ENCODE measurements around the gene LAMB4. TPM values are rescaled to one million over a fixed set of nuclear protein-coding genes. Genes with fewer than 3 reads are reported as not detected.

Gene LAMB4
- total RNA-seq, 2 experiments from 2014 or later = not detected

DNA sequence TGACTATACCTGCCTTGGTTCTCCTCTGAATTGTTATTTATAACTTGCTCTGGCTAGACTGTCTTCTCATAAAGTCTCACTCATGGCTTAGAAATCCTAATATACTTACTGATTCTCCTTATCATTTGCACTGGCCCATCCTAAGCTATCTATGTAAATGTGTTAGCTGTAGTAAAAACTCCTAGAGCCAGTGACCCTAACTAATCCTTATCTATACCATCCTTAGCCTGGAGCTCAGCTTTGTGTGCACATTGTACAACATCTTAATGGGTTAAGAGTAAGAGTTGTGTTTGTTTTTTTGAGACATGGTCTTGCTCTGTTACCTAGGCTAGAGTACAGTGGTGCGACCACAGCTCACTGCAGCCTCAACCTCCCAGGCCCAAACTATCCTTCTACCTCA, 40.8 kb downstream of the LAMB4 start:
- POLR2A ChIA-PET = no interaction called here
- CTCF ChIA-PET = no interaction called here

DNA sequence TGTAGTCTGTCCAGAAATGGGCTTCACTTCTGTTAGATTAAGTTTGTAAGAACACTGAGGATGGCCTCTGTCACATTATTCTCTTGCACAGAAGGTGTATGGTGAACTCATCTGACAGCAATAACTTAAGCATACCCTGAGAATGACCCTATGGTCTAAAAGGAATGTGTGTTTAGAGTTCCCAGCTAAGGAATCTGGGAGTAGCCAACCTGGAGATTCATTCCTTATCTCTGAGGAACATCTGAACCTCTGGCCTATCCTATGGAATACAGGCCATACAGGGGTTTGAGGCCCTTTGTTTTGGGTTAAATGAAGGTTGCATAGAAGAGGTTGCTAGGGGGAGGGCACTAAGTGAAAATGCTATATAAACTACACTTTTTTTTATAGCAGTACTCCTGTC, 41.4 kb downstream of the LAMB4 start:
- POLR2A ChIA-PET = no interaction called here
- CTCF ChIA-PET = no interaction called here

DNA sequence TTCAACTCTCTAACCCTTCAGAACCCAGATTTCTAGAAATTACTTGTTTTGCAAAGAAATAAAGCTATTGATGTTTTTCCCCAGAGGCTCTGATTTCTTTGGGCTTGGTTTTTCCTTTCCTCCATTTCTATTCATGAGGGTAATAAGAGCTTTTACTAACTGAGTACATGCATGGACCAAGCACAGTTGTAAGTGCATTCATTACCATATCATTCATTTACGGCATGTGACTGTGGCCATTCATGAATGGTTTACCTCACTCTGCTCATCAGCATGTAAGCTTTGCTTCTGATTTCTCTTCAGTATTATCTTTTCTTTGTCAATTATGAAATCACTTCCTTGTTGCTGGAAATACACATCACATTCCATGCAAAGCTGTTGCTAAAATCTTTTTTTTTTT, 42.4 kb downstream of the LAMB4 start:
- POLR2A ChIA-PET = no interaction called here
- CTCF ChIA-PET = no interaction called here

DNA sequence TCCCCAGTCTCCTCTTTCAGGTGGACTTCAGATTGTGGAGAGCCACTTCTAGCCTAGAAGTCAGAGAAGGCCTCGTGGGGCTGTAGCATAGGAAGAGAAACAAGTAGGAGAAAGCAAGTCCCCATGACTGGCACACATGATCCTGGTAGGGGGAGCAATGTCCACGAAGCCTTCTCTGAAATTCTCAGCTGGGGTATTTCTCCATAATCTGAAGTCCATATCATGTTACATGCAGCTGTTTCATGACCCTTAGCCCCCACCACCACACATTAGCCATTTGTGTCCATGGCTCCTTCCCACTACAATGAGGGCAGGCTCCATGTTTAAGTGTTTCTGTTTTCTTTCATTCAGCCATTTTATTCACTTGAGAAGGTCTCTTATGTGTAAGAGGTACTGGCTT, 43.2 kb downstream of the LAMB4 start:
- ChIA-PET POLR2A (no interaction called here), CTCF (no interaction called here)

DNA sequence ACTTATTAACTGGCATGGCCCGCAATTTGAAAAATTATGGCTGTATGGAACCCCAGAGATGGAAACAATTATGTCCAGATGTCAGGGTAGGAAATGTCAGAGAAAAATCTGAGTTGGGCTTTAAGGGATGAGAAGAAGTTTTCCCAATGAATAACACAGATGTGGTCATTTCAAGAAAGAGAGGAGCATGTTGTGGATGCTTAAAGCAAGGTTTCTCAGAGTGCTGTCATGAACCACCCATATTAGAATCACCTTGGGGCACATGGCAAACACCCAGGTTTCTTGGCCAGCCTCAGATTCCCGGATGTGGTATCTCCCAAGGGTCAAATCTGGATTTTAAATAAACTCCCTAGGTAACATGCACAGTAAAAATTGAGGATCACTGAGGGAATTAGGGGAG, 43.6 kb downstream of the LAMB4 start:
- POLR2A ChIA-PET = no interaction called here
- CTCF ChIA-PET = no interaction called here

DNA sequence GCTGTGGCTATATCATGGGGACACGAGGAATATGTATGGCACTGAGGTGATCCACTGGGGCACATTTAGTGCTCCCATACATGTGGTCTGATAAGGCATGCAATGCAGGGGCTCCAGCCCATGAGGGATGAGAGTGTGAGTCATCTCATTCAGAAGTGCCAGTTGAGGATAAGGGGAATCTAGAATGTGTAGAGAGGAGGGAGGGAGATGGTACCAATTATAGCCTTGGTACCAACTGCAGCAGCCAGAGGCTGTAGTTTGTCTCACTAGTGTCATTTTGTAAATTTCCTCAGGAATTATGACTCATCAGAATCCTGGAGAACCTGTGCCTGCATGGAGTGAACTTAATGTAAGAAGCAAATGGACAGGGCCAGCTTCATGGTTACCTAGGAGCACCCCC, 46.2 kb downstream of the LAMB4 start:
- ChIA-PET CTCF (no interaction called here), POLR2A (no interaction called here)

DNA sequence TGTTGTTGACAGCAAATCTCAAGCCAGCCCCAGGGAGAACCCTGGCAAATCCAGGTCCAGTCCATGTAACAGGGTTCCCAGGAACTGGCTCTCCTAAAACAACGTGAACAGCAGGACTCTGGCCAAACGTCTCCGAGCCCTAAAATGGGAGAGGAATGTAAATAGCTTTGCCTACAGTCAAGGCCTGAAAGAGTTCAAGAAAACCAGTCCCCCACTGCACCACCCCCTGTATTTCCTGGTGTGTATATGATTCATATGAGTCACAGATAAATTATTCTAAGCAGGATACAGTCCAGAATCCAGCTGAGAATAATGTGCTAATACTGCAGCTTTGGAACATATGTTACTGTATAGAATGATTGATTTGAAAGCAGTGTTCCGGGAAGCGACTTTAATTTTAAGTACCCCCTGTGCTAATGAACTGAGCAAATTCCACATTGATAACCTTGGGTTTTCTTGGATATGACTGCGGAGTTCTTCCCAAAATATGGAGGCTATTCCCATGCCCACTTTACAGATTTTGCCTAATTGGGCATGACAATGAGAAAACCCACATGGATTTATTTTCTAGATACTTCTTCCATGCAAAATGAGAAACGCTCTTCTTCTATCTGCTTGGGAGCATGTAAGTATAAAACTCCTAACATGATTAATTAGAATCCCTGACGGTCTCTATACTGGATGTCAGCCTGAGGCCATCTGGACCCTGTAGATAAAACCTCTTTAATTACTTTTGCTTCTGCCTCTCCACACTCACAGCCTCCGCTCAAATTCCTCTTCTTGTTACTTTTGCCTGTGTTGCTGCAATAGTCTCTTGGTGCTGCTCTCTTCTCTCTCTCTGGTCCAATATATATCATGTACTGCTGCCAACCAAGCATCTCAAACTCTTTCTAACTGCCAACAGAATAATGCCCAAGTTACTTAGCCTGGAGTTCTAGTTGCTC, 50.2 kb downstream of the LAMB4 start:
- ChIA-PET CTCF (interaction anchor here (0.7 kb wide), 2 partner anchors 33 to 317 kb away, joined by 3 read pairs; no protein-coding TSS in a partner anchor), POLR2A (no interaction called here)

DNA sequence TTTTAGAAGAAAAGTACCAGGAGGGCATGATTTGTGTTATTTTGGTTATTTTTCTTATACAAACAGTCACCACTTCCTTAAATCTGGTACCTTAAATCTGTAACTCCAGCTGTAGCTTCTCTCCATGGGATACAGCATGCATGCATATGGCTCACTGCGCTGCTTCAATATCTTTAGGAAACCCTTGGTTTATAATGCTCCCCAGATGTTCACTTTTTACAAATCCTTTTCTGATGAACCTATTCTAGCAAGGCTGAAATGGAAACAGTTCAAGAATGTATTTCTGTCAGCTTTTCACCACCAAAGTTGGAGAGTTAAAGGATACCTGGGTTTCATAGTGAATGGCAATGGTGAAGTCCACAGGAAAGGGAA, 50.9 kb downstream of the LAMB4 start:
- POLR2A ChIA-PET = no interaction called here
- CTCF ChIA-PET = no interaction called here

DNA sequence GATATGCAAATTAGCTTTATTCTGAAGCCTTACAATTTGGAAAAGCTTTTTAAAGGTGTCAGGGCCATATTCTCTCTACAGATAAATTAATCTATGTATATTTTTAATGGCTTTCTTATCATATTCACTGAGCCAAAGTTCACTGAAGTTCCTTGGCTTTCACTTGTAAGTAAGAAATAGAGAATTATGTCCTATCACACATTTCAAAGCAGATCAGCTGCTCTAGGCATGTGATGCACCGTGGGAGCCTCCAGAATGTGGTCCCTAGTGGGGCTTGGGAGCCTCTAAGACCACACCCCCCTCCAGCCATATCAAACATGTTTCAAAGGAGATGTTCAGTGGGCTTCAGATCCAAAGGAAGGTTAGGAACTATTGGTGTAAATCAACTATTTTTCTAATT, 51.5 kb downstream of the LAMB4 start:
- ChIA-PET POLR2A (no interaction called here), CTCF (no interaction called here)

DNA sequence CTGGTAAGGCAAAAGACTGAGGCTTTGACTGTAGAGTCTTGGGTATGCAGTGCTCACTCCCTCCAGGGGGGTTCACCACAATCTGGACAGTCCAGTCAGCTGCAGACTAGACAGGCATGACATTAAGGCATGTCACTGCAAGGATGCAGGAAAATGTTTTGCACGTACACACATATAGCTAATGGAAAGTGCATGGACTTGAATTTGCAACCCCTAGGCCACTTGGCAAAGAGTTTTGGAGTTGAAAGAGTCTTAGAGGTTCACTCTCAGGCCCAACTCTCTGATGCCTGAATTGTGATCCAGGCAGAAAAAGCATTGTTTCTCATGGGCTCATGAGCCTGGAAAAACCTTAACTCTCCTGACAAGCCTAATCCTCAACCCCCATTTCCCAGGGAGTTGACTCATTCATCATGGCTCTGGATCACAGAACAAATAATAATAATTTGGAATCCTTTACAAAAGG, 51.9 kb downstream of the LAMB4 start:
- ChIA-PET CTCF (no interaction called here), POLR2A (no interaction called here)

DNA sequence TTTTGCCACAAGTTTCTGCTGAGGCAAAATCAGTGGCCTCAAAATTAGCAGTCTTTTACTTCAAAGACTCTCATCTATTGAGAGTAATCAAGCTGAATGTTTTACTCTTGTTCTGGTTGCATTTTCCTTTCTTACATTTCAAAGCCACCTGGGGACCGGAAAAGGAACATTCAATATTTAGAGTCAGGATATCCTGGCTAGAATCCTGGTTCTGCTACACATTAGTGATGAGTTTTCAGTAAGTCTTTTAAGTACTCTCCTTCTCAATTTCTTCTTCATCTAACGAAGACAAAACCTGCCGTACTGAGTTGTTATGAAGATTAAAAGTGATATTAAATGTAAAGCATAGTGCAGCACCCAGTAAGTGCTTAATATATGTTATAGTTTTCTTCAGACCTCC, 52.5 kb downstream of the LAMB4 start:
- CTCF ChIA-PET = no interaction called here

DNA sequence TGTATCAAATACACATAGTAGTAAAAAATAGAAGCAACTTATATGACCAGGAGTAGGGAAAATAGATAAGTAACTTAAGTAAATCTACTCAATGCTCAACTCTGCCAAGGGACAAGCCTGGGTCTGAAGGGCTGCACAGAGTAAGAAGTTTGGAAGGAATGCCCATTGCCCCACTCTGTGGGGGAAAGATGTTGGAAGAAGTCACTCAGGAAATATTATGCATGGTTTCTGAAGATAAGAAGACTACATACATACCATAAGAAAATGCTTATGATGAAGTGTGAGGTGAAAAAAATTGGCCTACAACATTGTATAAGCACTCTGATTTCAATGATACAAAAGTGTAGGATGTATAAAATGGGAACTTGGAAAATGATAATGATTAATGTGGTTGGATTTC, 54.0 kb downstream of the LAMB4 start:
- CTCF ChIA-PET = no interaction called here

More for the DNA sequence above, 52.5 kb downstream of the LAMB4 start:
- POLR2A ChIA-PET = no interaction called here

DNA sequence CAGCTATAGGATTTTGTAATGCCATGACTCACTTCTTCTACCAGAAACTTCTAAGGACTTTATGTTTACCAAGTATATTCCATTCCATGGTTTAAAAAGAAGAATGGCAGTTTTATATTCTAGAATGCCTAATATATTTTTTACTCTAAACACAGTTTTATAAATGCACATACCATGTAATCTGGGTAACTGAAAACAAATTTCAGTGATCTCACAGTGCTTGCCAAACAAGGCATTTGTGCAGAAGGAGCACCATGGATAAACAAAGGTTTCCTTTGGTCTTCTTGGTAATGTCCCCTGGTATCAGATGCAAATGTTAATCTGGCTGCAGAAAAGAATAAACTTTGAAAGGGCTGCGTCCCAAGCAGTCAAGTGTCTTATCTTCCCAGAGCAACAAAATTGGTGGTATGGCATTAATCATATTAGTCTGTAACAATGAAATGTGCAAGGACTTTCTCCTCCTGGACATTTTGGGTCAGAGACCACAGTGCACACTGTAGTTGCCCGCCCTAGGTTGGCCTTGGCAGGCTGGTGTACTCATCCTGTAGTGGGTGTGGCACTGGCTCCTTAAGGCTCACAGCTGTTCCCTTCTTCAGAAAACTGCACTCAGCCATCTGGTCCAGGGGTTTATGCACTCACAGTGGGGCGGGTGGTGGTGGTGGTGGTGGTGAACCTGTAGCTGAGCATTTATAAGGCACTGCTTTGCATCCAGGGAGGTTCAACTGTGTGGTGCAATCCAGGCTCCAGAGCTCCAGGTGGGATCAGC, 56.7 kb downstream of the LAMB4 start:
- CTCF ChIA-PET = no interaction called here

More for the DNA sequence above, 54.0 kb downstream of the LAMB4 start:
- POLR2A ChIA-PET = no interaction called here

DNA sequence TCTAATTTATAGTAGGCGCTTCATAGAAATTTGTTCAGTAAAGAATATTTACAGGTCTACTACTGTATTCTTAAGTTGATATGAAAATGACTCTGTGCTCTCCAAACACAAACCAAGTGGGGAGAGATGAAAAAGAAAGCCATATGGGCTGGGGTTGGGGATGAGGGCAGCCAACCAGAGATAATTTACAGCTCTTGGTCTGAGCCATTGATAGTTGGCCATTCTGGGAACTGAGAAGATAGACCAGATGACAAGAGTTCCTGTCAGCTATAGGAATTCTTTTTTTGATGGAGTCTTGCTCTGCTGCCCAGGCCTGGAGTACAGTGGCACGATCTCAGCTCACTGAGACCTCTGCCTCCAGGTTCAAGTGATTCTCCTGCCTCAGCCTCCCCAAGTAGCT, 57.4 kb downstream of the LAMB4 start:
- POLR2A ChIA-PET = no interaction called here
- CTCF ChIA-PET = no interaction called here

More for the DNA sequence above, 56.7 kb downstream of the LAMB4 start:
- POLR2A ChIA-PET = no interaction called here

DNA sequence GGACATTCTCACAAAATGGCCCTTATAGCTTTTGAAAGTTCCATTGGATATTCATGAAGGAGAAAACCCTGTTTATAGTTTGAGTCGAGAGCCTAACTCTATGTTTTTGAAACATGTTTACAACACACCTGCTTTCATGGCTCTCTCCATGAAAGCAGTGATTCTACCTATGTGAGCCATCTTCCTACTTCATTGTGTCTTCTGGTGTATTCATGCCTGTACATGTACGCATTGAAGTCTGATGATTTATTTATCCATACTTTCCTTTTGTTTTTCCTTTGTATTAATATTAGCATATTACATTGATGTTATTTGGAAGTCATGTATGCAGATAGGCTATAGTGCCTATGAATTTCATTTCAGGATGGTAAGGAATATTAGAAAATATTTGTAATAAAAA, 58.0 kb downstream of the LAMB4 start:
- POLR2A ChIA-PET = no interaction called here
- CTCF ChIA-PET = no interaction called here

DNA sequence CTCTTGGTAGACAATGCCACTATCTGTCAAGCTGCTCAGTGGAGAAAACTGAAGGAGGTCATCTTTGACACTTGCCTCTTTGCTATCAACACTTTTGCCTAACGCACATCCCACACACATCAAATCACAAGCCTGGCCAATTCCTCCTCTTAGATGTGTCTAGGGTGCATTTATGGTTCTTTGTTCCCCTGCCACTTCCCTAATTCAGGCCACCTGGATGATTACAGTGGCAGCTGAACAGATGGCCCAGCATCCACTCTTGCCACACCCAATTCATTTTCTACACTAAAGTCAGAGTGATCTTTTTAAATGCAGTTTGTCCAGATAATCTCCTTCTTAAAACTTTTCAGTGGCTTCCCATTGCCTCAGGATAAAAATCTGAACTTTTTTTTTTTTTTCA, 58.6 kb downstream of the LAMB4 start:
- POLR2A ChIA-PET = no interaction called here
- CTCF ChIA-PET = no interaction called here

DNA sequence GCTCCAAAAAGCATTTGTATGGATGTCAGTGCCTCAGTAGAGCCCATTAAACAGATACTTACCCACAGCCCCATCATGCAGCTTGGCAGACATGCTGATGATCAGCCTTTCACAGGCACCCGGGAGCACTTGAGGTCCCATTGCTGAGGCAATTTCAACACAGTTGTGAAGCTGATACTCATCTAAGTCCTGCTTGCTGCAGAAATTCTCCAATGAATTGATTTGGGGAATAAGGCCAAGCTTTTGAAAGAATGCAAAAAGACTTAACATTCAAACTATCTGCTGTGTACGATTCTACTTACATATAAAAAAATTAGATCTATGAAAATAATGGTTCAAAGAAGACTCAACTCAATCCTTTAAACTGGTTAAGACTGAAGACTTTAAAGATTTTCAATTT, 60.5 kb downstream of the LAMB4 start:
- POLR2A ChIA-PET = no interaction called here
- CTCF ChIA-PET = no interaction called here

DNA sequence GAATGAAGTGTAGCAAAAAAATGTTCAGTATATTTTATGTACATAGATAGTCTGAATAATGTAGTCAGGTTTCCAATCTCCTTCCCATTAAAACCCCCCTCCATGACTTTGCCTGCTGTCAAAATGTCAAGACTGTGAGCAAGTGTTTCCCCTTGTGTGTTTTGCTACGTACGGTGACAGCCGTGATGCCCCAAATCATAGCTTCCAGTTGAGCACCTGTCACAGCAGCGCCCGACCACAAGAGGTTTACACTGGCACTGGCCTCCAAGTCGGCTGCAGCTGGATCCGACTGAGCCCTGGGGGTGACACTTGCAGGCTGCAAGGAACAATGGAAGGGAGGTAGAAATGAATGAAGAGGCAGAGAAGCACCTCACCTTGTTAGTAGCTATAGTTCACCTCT, 62.3 kb downstream of the LAMB4 start:
- POLR2A ChIA-PET = no interaction called here
- CTCF ChIA-PET = no interaction called here

DNA sequence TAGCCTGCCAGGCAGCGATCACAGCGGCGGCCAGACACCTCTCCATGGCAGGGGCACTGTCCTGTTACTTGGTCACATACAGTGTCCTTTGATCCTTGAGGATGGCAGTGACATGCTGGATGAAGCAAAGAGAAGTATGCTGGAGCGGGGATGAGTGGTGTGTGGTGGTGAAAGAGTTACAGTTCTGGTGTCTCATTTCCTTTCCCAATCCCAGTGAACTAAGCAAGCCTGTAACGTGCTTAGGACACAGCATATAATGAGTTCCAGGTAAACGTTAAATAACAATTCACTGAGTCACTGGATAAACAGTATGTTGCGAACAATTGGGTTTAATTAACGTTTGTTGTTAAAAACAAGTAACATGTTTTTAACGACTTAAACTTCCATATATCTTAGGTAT, 63.7 kb downstream of the LAMB4 start:
- ChIA-PET CTCF (no interaction called here), POLR2A (no interaction called here)

DNA sequence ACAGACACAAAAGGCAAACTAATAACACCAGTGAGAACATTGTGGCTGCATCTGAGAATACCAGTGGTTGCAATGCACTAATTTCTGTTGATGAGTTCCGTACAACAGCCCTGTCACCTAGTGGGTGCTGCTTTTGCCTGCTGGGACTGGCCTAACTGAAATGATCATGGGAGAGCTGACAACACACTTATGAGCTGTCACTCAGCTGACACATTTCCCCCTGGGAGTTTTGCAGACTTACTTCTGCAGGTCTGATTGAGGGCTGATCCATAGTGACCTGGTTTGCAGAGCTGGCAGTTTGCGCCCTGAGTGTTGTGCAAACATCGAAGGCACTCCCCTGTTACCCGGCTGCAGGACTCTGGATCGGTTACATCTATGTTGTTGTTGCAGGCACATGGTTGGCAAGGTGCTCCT, 66.6 kb downstream of the LAMB4 start:
- ChIA-PET CTCF (no interaction called here), POLR2A (interaction anchor here (0.5 kb wide), 1 partner anchor 73 kb away, joined by 3 read pairs; no protein-coding TSS in a partner anchor)

DNA sequence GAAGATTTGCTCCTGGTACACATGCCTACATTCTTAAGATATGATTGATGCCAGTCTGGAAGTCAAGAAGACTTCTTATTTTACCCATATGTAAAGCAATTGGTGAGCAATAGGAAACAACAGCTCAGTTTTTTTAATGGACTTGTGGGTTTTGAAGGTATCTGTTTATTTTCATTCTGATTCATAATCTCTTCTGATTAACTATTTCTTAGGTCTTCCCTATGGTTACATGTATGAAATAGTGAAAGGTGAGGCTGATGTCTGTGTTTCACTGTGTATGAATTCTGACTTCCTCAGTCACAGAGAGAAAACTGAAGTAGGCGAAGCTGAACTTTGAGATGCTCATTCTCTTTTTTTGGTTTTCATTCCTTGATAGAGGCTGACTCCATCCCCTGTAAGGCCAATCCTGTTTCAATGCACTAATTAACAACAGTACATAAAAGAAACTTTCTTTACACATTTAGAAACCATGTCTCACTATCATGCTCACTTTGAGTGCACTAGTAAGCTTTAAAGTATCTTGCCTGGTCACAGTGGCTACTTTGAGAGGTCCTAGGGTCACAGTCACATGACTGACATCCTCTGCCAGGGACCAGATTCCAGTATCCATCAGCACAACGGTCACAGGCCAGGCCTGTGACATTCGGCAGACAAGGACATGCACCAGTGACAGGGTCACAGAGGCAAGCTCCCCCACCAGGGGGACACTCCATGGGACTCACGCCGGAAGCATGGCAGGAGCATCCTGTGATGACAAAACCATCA, 67.7 kb downstream of the LAMB4 start:
- ChIA-PET POLR2A (no interaction called here), CTCF (no interaction called here)
